ENCODE results near the gene MCTP2. TPM values are rescaled to one million over a fixed set of nuclear protein-coding genes. Genes with fewer than 3 reads are reported as not detected.

Gene MCTP2
- total RNA-seq, 1 experiment from 2014 or later: 1.3 TPM

GRCh38 chr15:94522125-94522524 lies 290.8 kb downstream of the MCTP2 start:
- TF ChIP-seq CTCF (conservative IDR thresholded peaks at IDR 0.05): no peak
- H2BK120ac ChIP-seq (ENCODE audit: low read depth, low read length, poor library complexity, severe bottlenecking): no peak overlapping the region
- H3K4me1 ChIP-seq (ENCODE audit: insufficient read depth, low read length): no peaks in the 10 kb centered on the region; the same call in 1 of the 2 replicates
- H3K79me2 ChIP-seq (ENCODE audit: insufficient read depth, low read length): no peaks in the 10 kb centered on the region
- H2BK12ac ChIP-seq (ENCODE audit: insufficient read length, low read depth, low read length): no peak overlapping the region
- no peak overlapping the region for H3K4ac ChIP-seq (ENCODE audit: low read depth, low read length)
- no peak overlapping the region for H2AK5ac ChIP-seq (ENCODE audit: insufficient read length, low read length)
- no peaks in the 10 kb centered on the region for H3K23me2 ChIP-seq (ENCODE audit: insufficient read length, low read depth, low read length, poor library complexity, severe bottlenecking)
- H3K4me2 ChIP-seq (ENCODE audit: insufficient read depth, insufficient read length, low read length): no peak overlapping the region
- H2AFZ ChIP-seq (ENCODE audit: low read length): no peak overlapping the region
- Mint-ChIP-seq H3K27ac (no peak overlapping the region), H3K36me3 (ENCODE audit: insufficient read depth in 1 of 3, low read depth in 3 of 3) (no peaks in the 10 kb centered on the region), H3K4me1 (peaks cover 17% of the 10 kb centered on the region in 2 experiments), H3K9me3 (no peaks in the 10 kb centered on the region), H3K4me3 (no peak overlapping the region), H3K27me3 (ENCODE audit: low read depth) (no peaks in the 10 kb centered on the region)
- H3K27ac ChIP-seq (ENCODE audit: insufficient read length, low read depth, low read length): no peak overlapping the region
- no peak overlapping the region for H2BK15ac ChIP-seq (ENCODE audit: low read depth, low read length)
- no peaks in the 10 kb centered on the region for H4K20me1 ChIP-seq (ENCODE audit: control insufficient read depth, insufficient read depth, insufficient read length)
- no peak overlapping the region for H3K14ac ChIP-seq (ENCODE audit: insufficient read depth, low read length)
- H3T11ph ChIP-seq (ENCODE audit: low read length): no peak overlapping the region
- no peak overlapping the region for H4K5ac ChIP-seq (ENCODE audit: insufficient read length, low read depth, low read length)
- no peak overlapping the region for H3K18ac ChIP-seq (ENCODE audit: insufficient read length, low read depth, low read length)
- H3K23ac ChIP-seq (ENCODE audit: insufficient read length, low read depth, low read length): no peak overlapping the region
- H3K56ac ChIP-seq (ENCODE audit: insufficient read length, low read depth, low read length): no peak overlapping the region
- H3K27me3 ChIP-seq (ENCODE audit: insufficient read depth, low read length): no peaks in the 10 kb centered on the region
- no peak overlapping the region for H3K9ac ChIP-seq (ENCODE audit: extremely low read depth, insufficient read length, low read length)
- no peak overlapping the region for H2BK20ac ChIP-seq (ENCODE audit: low read depth, low read length, poor library complexity, severe bottlenecking)
- no peak overlapping the region for H4K8ac ChIP-seq (replicated peaks; ENCODE audit: insufficient read length, low read depth, low read length)
- WGBS (ENCODE audit: extremely low coverage, insufficient read length, low lambda C conversion rate): no CpG with 5 or more reads among the region's 3 CpGs
- no peak overlapping the region for H4K91ac ChIP-seq (ENCODE audit: insufficient read length, low read depth, low read length)
- H3K9me3 ChIP-seq (ENCODE audit: control insufficient read depth, low read depth, low read length): no peaks in the 10 kb centered on the region
- no peaks in the 10 kb centered on the region for H3K79me1 ChIP-seq (ENCODE audit: insufficient read depth, low read depth, low read length, poor library complexity, severe bottlenecking)
- no peak overlapping the region for H2BK5ac ChIP-seq (ENCODE audit: insufficient read length, low read length)
- DNase-seq: no peak

All from H9 (cell line).